OCI-LY3 (cell line): Measurements from ENCODE around the gene ZKSCAN7.

Experiments
- CTCF ChIP-seq: fragments of 200-600, 300-600 bp; sonication (generic); IDR thresholded peaks from 2 replicates; pipeline ENCODE4 v1.5.1; 2014; ENCODE audit warnings: antibody characterized with exemption, low read length, low read depth
- EZH2phosphoT487 ChIP-seq: fragments of 200-600 bp; shearing (Covaris generic); IDR thresholded peaks from 2 replicates; pipeline ENCODE4 v1.6.1; 2018; ENCODE audit warnings: antibody characterized with exemption, mixed run types, low read depth

GRCh38 chr3:44535364-44535763, 19.6 kb upstream of the ZKSCAN7 start:
- TF ChIP-seq CTCF: no peak
- no peak for TF ChIP-seq EZH2phosphoT487
